GM12891 (cell line): ENCODE measurements around the gene TMEM87A.

ENCODE experiments used
- PAX5 ChIP-seq: IDR thresholded peaks from 2 replicates; pipeline ENCODE4 v1.6.1; 2011; ENCODE audit warnings: low read length, moderate library complexity, mild to moderate bottlenecking; ENCODE audit not compliant: insufficient read depth, severe bottlenecking
- POLR2A ChIP-seq: IDR thresholded peaks from 2 replicates; pipeline ENCODE4 v1.6.1; 2011; ENCODE audit warnings: low read depth, low read length, control low read depth
- POLR2AphosphoS5 ChIP-seq: IDR thresholded peaks from 2 replicates; pipeline ENCODE4 v1.6.1; 2011; ENCODE audit warnings: low read depth, low read length, control low read depth
- POU2F2 ChIP-seq: IDR thresholded peaks from 2 replicates; pipeline ENCODE4 v1.6.1; 2011; ENCODE audit warnings: low read depth, mild to moderate bottlenecking, control low read depth, low read length, moderate library complexity
- SPI1 ChIP-seq: IDR thresholded peaks from 2 replicates; pipeline ENCODE4 v1.6.1; 2011; ENCODE audit warnings: low read depth, low read length, control low read depth
- TAF1 ChIP-seq: IDR thresholded peaks from 2 replicates; pipeline ENCODE4 v1.6.1; 2011; ENCODE audit warnings: low read depth, low read length, control low read depth

GRCh38 chr15:42184296-42184695 lies 88.9 kb downstream of the TMEM87A start:
- TF ChIP-seq POLR2AphosphoS5, result no peak
- no peak for TF ChIP-seq POLR2A
- no peak for TF ChIP-seq TAF1
- peak; percentile 96 for TF ChIP-seq SPI1
- TF ChIP-seq PAX5, result no peak
- no peak for TF ChIP-seq POU2F2
